NT2/D1 (cell line): ENCODE measurements around the gene LILRB2.

Source experiments
- DNase-seq: peaks from one replicate; pipeline ENCODE4 v3.0.0-alpha.2; 2011; ENCODE audit warnings: low read depth, low spot score
- H3K27me3 ChIP-seq: 2 replicates; pipeline ENCODE4 v1.6.0; 2011; ENCODE audit warnings: mild to moderate bottlenecking; ENCODE audit not compliant: insufficient read length, insufficient read depth
- H3K36me3 ChIP-seq: 2 replicates; pipeline ENCODE4 v1.6.1; 2011; ENCODE audit warnings: mild to moderate bottlenecking, low read length, mixed read lengths; ENCODE audit not compliant: insufficient read depth, insufficient read length
- H3K4me1 ChIP-seq: 2 replicates; pipeline ENCODE4 v1.5.1; 2011; ENCODE audit not compliant: insufficient read depth, insufficient read length
- H3K4me3 ChIP-seq: 2 replicates; pipeline ENCODE4 v1.5.1; 2011; ENCODE audit warnings: low read depth; ENCODE audit not compliant: insufficient read length
- H3K9ac ChIP-seq: 2 replicates; pipeline ENCODE4 v1.6.0; 2011; ENCODE audit warnings: low read depth; ENCODE audit not compliant: insufficient read length
- H3K9me3 ChIP-seq: 2 replicates; pipeline ENCODE4 v1.5.1; 2011; ENCODE audit warnings: mild to moderate bottlenecking, low read length; ENCODE audit not compliant: insufficient read depth
- SUZ12 ChIP-seq: IDR thresholded peaks from 2 replicates; pipeline ENCODE4 v1.6.1; 2011; ENCODE audit not compliant: insufficient read length, insufficient read depth; ENCODE audit errors: extremely low read depth
- YY1 ChIP-seq: IDR thresholded peaks from 2 replicates; pipeline ENCODE4 v1.6.1; 2011; ENCODE audit not compliant: insufficient read length, insufficient read depth
- ZNF274 ChIP-seq: IDR thresholded peaks from 2 replicates; pipeline ENCODE4 v1.6.1; 2011; ENCODE audit warnings: mild to moderate bottlenecking, low read depth, low read length

Gene LILRB2

GRCh38 chr19:54312436-54313377 is 31.8 kb upstream of the LILRB2 start, which contains the start of gene LILRA5:
TSS of gene LILRA5 (minus strand) at chr19:54313166. CDS start at chr19:54313019, 147 bp downstream.
- Histone ChIP-seq H3K36me3 (no peaks in the 10 kb centered on the region), H3K4me1 (no peaks in the 10 kb centered on the region), H3K27me3 (peaks cover 13% of the 10 kb centered on the region), H3K9me3 (no peaks in the 10 kb centered on the region), H3K4me3 (no peak within 1 kb of the TSS), H3K9ac (no peak within 1 kb of the TSS)
- no peak for DNase-seq
- TF ChIP-seq ZNF274 (no peak), SUZ12 (no peak)

DNA sequence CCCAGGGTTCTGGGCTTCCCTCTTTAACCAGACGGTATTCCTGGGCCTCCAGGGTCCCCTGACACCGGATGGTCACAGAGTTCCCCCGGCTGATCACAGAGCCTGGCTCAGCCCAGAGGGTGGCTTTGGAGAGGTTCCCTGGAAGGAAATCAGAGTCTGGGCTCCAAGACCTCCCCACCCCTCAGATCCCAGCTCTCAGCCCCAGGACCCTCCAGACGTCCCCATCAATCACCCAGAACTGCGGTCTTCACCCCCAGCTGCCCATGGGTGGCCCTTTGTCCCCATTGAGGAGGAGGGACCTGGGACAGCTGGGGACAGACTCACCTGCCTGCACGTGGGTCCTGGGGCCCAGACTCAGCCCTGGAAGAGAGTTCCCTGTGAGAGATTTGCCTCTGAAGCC is 31.1 kb upstream of the LILRB2 start:
- Histone ChIP-seq H3K27me3 (peaks cover 13% of the 10 kb centered on the region), H3K9ac (no peak overlapping the region), H3K4me1 (no peaks in the 10 kb centered on the region), H3K36me3 (no peaks in the 10 kb centered on the region), H3K9me3 (no peaks in the 10 kb centered on the region), H3K4me3 (no peak overlapping the region)
- no peak for DNase-seq
- TF ChIP-seq YY1 = no peak

DNA sequence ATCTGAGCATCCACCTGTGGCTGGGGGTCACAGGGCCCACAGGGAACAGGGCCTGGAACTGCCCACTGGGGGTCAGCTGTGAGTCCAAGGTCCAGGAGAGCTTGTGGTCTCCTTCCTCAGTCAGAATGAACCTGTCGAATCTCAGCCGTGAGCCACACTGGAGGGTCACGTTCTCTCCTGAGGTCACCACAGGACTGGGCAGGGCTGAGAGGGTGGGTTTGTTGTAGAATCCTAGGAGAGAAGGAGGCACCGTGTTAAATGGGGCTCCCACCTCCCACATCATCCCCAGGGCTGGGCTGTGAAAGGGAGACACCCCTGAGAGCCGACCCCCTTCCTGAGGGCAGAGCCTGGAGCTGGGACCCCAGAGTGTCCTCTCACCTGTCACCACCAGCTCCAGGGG is 30.6 kb upstream of the LILRB2 start:
- no peaks in the 10 kb centered on the region for H3K9me3 ChIP-seq
- peaks cover 16% of the 10 kb centered on the region for H3K27me3 ChIP-seq
- DNase-seq = no peak
- no peaks in the 10 kb centered on the region for H3K36me3 ChIP-seq
- no peak overlapping the region for H3K9ac ChIP-seq
- TF ChIP-seq SUZ12 (no peak), ZNF274 (no peak), YY1 (no peak)
- no peak overlapping the region for H3K4me3 ChIP-seq
- H3K4me1 ChIP-seq = no peaks in the 10 kb centered on the region

GRCh38 chr19:54310543-54310942 is 29.6 kb upstream of the LILRB2 start:
- no peaks in the 10 kb centered on the region for H3K9me3 ChIP-seq
- no peaks in the 10 kb centered on the region for H3K36me3 ChIP-seq
- TF ChIP-seq ZNF274 = no peak
- no peaks in the 10 kb centered on the region for H3K4me1 ChIP-seq
- no peak overlapping the region for H3K4me3 ChIP-seq
- H3K27me3 ChIP-seq = peaks cover 19% of the 10 kb centered on the region
- H3K9ac ChIP-seq = no peak overlapping the region
- DNase-seq = no peak

- Histone ChIP-seq H3K27me3 (peaks cover 26% of the 10 kb centered on the region), H3K4me3 (no peak overlapping the region), H3K9ac (no peak overlapping the region), H3K9me3 (no peaks in the 10 kb centered on the region), H3K36me3 (no peaks in the 10 kb centered on the region), H3K4me1 (no peaks in the 10 kb centered on the region)
- TF ChIP-seq SUZ12 (no peak), YY1 (no peak), ZNF274 (no peak)
- no peak for DNase-seq
Observed at GRCh38 chr19:54309811-54310210, 28.9 kb upstream of the LILRB2 start.

GRCh38 chr19:54307389-54308020 is 26.6 kb upstream of the LILRB2 start:
- peaks cover 33% of the 10 kb centered on the region for H3K27me3 ChIP-seq
- no peak for TF ChIP-seq YY1
- no peak for TF ChIP-seq ZNF274
- TF ChIP-seq SUZ12 = no peak
- no peaks in the 10 kb centered on the region for H3K9me3 ChIP-seq
- no peaks in the 10 kb centered on the region for H3K36me3 ChIP-seq
- no peak overlapping the region for H3K4me3 ChIP-seq
- DNase-seq = no peak
- H3K4me1 ChIP-seq = no peaks in the 10 kb centered on the region
- no peak overlapping the region for H3K9ac ChIP-seq

GRCh38 chr19:54305141-54305540 is 24.2 kb upstream of the LILRB2 start:
- peaks cover 54% of the 10 kb centered on the region for H3K27me3 ChIP-seq

More at GRCh38 chr19:54305141-54305540, 24.2 kb upstream of the LILRB2 start:
- no peak for TF ChIP-seq SUZ12
- TF ChIP-seq YY1 = no peak
- TF ChIP-seq ZNF274 = no peak
- no peaks in the 10 kb centered on the region for H3K9me3 ChIP-seq
- H3K36me3 ChIP-seq = no peaks in the 10 kb centered on the region
- H3K9ac ChIP-seq = no peak overlapping the region
- no peak overlapping the region for H3K4me3 ChIP-seq
- H3K4me1 ChIP-seq = no peaks in the 10 kb centered on the region
- DNase-seq = no peak
